OCI-LY1 (cell line): ENCODE data around the gene CXCR6.

ENCODE experiments used
- H2AFZ ChIP-seq: fragments of 200-600 bp; sonication (generic), shearing (Covaris generic); 2 replicates; pipeline ENCODE4 v1.6.0; 2014; ENCODE audit warnings: antibody characterized with exemption, mild to moderate bottlenecking, low read length
- H3F3A ChIP-seq: fragments of 200-600 bp; sonication (generic), shearing (Covaris generic); 2 replicates; pipeline ENCODE4 v1.6.0; 2014; ENCODE audit warnings: mild to moderate bottlenecking, antibody characterized with exemption, low read length, moderate library complexity; ENCODE audit not compliant: insufficient read depth
- H3K27ac ChIP-seq: fragments of 200-600 bp; sonication (generic); 2 replicates; pipeline ENCODE4 v1.5.1; 2014; ENCODE audit warnings: low read length, mixed run types, mild to moderate bottlenecking, low read depth; ENCODE audit not compliant: poor library complexity, severe bottlenecking
- H3K27me3 ChIP-seq: fragments of 200-600 bp; sonication (generic); 2 replicates; pipeline ENCODE4 v1.6.0; 2014; ENCODE audit warnings: antibody characterized with exemption, mild to moderate bottlenecking, low read length, moderate library complexity; ENCODE audit not compliant: insufficient read depth
- H3K36me3 ChIP-seq: fragments of 200-600 bp; sonication (generic); 2 replicates; pipeline ENCODE4 v1.6.1; 2014; ENCODE audit warnings: mild to moderate bottlenecking, antibody characterized with exemption, low read length, moderate library complexity, mixed read lengths; ENCODE audit not compliant: insufficient read depth
- H3K4me1 ChIP-seq: fragments of 200-600 bp; sonication (generic); 2 replicates; pipeline ENCODE4 v1.5.1; 2014; ENCODE audit warnings: mild to moderate bottlenecking, low read length, moderate library complexity; ENCODE audit not compliant: insufficient read depth, severe bottlenecking
- H3K4me2 ChIP-seq: fragments of 200-600 bp; sonication (generic), shearing (Covaris generic); 2 replicates; pipeline ENCODE4 v1.6.1; 2014; ENCODE audit warnings: low read length
- H3K4me3 ChIP-seq: fragments of 200-600 bp; sonication (generic); 2 replicates; pipeline ENCODE4 v1.5.1; 2014; ENCODE audit warnings: low read length, low read depth, mild to moderate bottlenecking, mixed read lengths; ENCODE audit not compliant: poor library complexity, severe bottlenecking
- H3K79me2 ChIP-seq: fragments of 200-600 bp; shearing (Covaris generic); 2 replicates; pipeline ENCODE4 v1.6.1; 2016; ENCODE audit warnings: mixed run types, low read length, mixed read lengths; ENCODE audit not compliant: insufficient read depth
- H3K9ac ChIP-seq: fragments of 200-600 bp; sonication (generic), shearing (Covaris generic); 2 replicates; pipeline ENCODE4 v1.6.1; 2014; ENCODE audit warnings: mild to moderate bottlenecking, low read length, mixed read lengths
- H3K9me2 ChIP-seq: fragments of 200-600 bp; sonication (generic), shearing (Covaris generic); 2 replicates; pipeline ENCODE4 v1.6.1; 2014; ENCODE audit warnings: low read depth, mild to moderate bottlenecking, low read length, mixed read lengths
- H3K9me3 ChIP-seq: fragments of 200-600 bp; shearing (Covaris generic); 2 replicates; pipeline ENCODE4 v1.6.1; 2014; ENCODE audit warnings: low read length, mixed read lengths
- H4K20me1 ChIP-seq: fragments of 200-600 bp; sonication (generic), shearing (Covaris generic); 2 replicates; pipeline ENCODE4 v1.6.0; 2016; ENCODE audit warnings: mild to moderate bottlenecking, low read length; ENCODE audit not compliant: insufficient read depth
- EZH2 ChIP-seq: fragments of 200-600 bp; sonication (generic), shearing (Covaris generic); IDR thresholded peaks from 2 replicates; pipeline ENCODE4 v1.8.0; 2017; ENCODE audit warnings: borderline replicate concordance, mixed run types, mild to moderate bottlenecking, antibody characterized with exemption, low read length, moderate library complexity, mixed read lengths
- TF ChIP-seq, protein P1 (sequence below): fragments of 200-600 bp; sonication (generic), shearing (Covaris generic); IDR thresholded peaks from 2 replicates; pipeline ENCODE4 v1.5.1; 2017; ENCODE audit warnings: mild to moderate bottlenecking, antibody characterized with exemption, low read length, moderate library complexity, mixed read lengths

Gene CXCR6

GRCh38 chr3:45990181-45990580 lies 46.9 kb downstream of the CXCR6 start:
- H3K36me3 ChIP-seq = no peaks in the 10 kb centered on the region; the same call in 1 of the 2 replicates
- no peaks in the 10 kb centered on the region for H4K20me1 ChIP-seq
- no peak overlapping the region for H3K9ac ChIP-seq
- no peaks in the 10 kb centered on the region for H3F3A ChIP-seq
- peaks cover 8% of the 10 kb centered on the region for H3K79me2 ChIP-seq
- H3K9me3 ChIP-seq = no peaks in the 10 kb centered on the region
- no peak overlapping the region for H3K4me2 ChIP-seq
- H3K27me3 ChIP-seq = no peaks in the 10 kb centered on the region
- H3K27ac ChIP-seq = no peak overlapping the region
- no peak for TF ChIP-seq EZH2
- TF ChIP-seq, protein P1, sequence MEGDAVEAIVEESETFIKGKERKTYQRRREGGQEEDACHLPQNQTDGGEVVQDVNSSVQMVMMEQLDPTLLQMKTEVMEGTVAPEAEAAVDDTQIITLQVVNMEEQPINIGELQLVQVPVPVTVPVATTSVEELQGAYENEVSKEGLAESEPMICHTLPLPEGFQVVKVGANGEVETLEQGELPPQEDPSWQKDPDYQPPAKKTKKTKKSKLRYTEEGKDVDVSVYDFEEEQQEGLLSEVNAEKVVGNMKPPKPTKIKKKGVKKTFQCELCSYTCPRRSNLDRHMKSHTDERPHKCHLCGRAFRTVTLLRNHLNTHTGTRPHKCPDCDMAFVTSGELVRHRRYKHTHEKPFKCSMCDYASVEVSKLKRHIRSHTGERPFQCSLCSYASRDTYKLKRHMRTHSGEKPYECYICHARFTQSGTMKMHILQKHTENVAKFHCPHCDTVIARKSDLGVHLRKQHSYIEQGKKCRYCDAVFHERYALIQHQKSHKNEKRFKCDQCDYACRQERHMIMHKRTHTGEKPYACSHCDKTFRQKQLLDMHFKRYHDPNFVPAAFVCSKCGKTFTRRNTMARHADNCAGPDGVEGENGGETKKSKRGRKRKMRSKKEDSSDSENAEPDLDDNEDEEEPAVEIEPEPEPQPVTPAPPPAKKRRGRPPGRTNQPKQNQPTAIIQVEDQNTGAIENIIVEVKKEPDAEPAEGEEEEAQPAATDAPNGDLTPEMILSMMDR = no peak
- H3K9me2 ChIP-seq = no peaks in the 10 kb centered on the region
- no peak overlapping the region for H3K4me3 ChIP-seq
- no peak overlapping the region for H2AFZ ChIP-seq
- peaks cover 30% of the 10 kb centered on the region for H3K4me1 ChIP-seq

GRCh38 chr3:45991341-45991740 lies 48.1 kb downstream of the CXCR6 start:
- H3K4me1 ChIP-seq = peaks cover 36% of the 10 kb centered on the region
- H3F3A ChIP-seq = no peaks in the 10 kb centered on the region
- no peak overlapping the region for H3K4me3 ChIP-seq
- H3K36me3 ChIP-seq = no peaks in the 10 kb centered on the region
- H3K9me2 ChIP-seq = no peaks in the 10 kb centered on the region
- no peak overlapping the region for H3K9ac ChIP-seq
- peaks cover 8% of the 10 kb centered on the region for H3K79me2 ChIP-seq
- no peak overlapping the region for H2AFZ ChIP-seq
- no peaks in the 10 kb centered on the region for H3K9me3 ChIP-seq
- H3K27ac ChIP-seq = no peak overlapping the region
- no peak for TF ChIP-seq EZH2
- TF ChIP-seq, protein P1 = no peak
- H3K27me3 ChIP-seq = no peaks in the 10 kb centered on the region
- H4K20me1 ChIP-seq = no peaks in the 10 kb centered on the region
- H3K4me2 ChIP-seq = no peak overlapping the region

DNA sequence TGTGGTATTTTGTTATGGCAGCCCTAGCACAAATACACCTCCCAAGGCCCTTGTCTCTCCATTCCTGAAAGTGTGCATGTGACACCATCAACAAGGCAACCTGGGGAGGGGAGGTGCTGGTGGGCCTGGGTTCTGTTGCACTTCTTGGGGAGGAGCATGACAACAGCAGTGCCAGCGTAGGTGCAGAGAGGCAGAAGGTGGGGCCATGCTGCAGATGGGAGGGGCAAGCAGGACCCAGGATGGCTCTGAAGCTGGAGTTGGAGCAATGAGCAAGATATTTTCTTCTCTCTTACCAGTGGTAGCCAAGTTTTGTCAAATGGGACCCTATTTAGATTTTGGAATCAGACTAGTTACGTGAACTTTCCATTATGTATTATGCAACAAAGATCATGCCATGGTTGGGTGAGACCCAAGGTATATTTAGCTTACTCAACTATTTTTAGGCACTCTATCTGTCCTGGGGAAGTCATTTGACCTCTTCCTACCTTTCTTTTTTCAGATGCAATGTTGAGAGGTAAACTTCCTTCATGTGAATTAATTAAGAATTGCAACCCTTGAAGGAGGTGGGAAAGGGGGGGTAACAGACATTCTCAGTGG lies 49.0 kb downstream of the CXCR6 start:
- no peaks in the 10 kb centered on the region for H3K9me2 ChIP-seq
- no peaks in the 10 kb centered on the region for H3F3A ChIP-seq
- no peaks in the 10 kb centered on the region for H3K36me3 ChIP-seq
- H3K4me2 ChIP-seq = 0 out of 2 replicates have a peak overlapping the region, but pooled peaks have one; percentile 9
- peak overlapping the region; percentile 20 for H3K27ac ChIP-seq
- no peaks in the 10 kb centered on the region for H3K27me3 ChIP-seq
- no peak overlapping the region for H2AFZ ChIP-seq
- H3K79me2 ChIP-seq = peaks cover 8% of the 10 kb centered on the region
- H3K4me3 ChIP-seq = no peak overlapping the region
- H3K4me1 ChIP-seq = peaks cover 36% of the 10 kb centered on the region
- H4K20me1 ChIP-seq = no peaks in the 10 kb centered on the region
- TF ChIP-seq, protein P1 = no peak
- TF ChIP-seq EZH2 = no peak
- no peak overlapping the region for H3K9ac ChIP-seq
- H3K9me3 ChIP-seq = no peaks in the 10 kb centered on the region
